Spleen (tissue), 11 donors: ENCODE results near the gene TBC1D16. TPM values are rescaled to one million over a fixed set of nuclear protein-coding genes. Genes with fewer than 3 reads are reported as not detected.

Experiments
- DNase-seq: peaks from one replicate; pipeline ENCODE4 v3.0.0-alpha.2; 2020
- H3K27ac ChIP-seq, 8 donors: fragments of 200-600 bp; sonication (generic) in 7 of 8; 1 replicate in 4 of 8; 2 replicates in 4 of 8; pipeline versions ENCODE4 v1.5.0 to v1.8.0; 2016 to 2021; ENCODE audit warnings: inconsistent platforms in 4 of 8, mild to moderate bottlenecking in 4 of 8, moderate library complexity in 1 of 8
- H3K27me3 ChIP-seq, 7 donors: fragments of 200-600 bp; sonication (generic) in 6 of 7; replicated peaks in 1 of 7; 1 replicate in 4 of 7; 2 replicates in 3 of 7; pipeline versions ENCODE4 v1.5.0 to v1.8.0; 2016 to 2021; ENCODE audit warnings: inconsistent platforms in 3 of 7, mild to moderate bottlenecking in 1 of 7
- H3K36me3 ChIP-seq, 6 donors: fragments of 200-600 bp; sonication (generic) in 5 of 6; 1 replicate in 4 of 6; 2 replicates in 2 of 6; pipeline versions ENCODE4 v1.5.0 to v1.8.0; 2016 to 2021; ENCODE audit warnings: inconsistent platforms in 2 of 6
- H3K4me1 ChIP-seq, 6 donors: fragments of 200-600 bp; sonication (generic) in 5 of 6; 1 replicate in 3 of 6; 2 replicates in 3 of 6; pipeline versions ENCODE4 v1.5.0 to v1.8.0; 2016 to 2021; ENCODE audit warnings: inconsistent platforms in 3 of 6
- H3K4me3 ChIP-seq, 8 donors: fragments of 200-600 bp; sonication (generic) in 7 of 8; 1 replicate in 4 of 8; 2 replicates in 4 of 8; pipeline versions ENCODE4 v1.5.0 to v1.8.0; 2016 to 2021; ENCODE audit warnings: inconsistent platforms in 4 of 8, mild to moderate bottlenecking in 4 of 8, moderate library complexity in 2 of 8
- H3K9me3 ChIP-seq, 8 donors: fragments of 200-600 bp; sonication (generic) in 7 of 8; 1 replicate in 4 of 8; 2 replicates in 4 of 8; pipeline versions ENCODE4 v1.5.0 to v1.8.0; 2016 to 2021; ENCODE audit warnings: inconsistent platforms in 4 of 8
- POLR2A ChIP-seq, 3 donors: fragments of 450-650 bp; IDR thresholded peaks; one replicate each; pipeline ENCODE4 v1.5.1; 2017; ENCODE audit warnings: antibody characterized with exemption in 3 of 3, mild to moderate bottlenecking in 1 of 3
- POLR2AphosphoS5 ChIP-seq, 3 donors: sonication (generic); formaldehyde crosslinking; IDR thresholded peaks; one replicate each; pipeline ENCODE4 v1.5.1; 2017; ENCODE audit warnings: antibody characterized with exemption in 3 of 3
- WGBS, 5 donors: extraction: QIAGEN DNeasy Blood & Tissue Kit in 3 of 5; methylation state at CpG; one replicate each; pipeline versions ENCODE4 v1.1.5 to v1.1.7; 2013 to 2018; 5-methylcytosine and 5-hydroxymethylcytosine counted together
- intact Hi-C: fragments of 100-400 bp; cut with DNase I; formaldehyde crosslinking; loops from one replicate; pipeline ENCODE4 v1.15.0; 2023; ENCODE audit warnings: low total_unique reads
- polyA plus RNA-seq, 3 donors: library from polyadenylated mRNA; stranded (reverse); fragments of 200-250 nt; gene quantifications; one replicate each; pipeline ENCODE4 v1.2.1, GENCODE V29; 2013
- total RNA-seq, 7 donors: library from RNA; depleted of rRNA in 3 of 7; stranded (reverse); fragments of >200 nt in 3 of 7; fragmentation: NEBNext Ultra II Directional in 4 of 7; extraction: Animal tissue kit (Norgen Biotek cat#: 25700) in 4 of 7; gene quantifications; one replicate each; pipeline versions ENCODE4 v1.1.0 to v1.2.1, GENCODE V29; 2016 to 2021
- TF ChIP-seq, protein P1 (sequence below), 11 experiments: fragments of 200-600 bp in 7 of 11; fragments of 450-650 bp in 4 of 11; sonication (generic) in 4 of 11; IDR thresholded peaks in 8 of 11; conservative IDR thresholded peaks in 3 of 11; 1 replicate in 7 of 11; 2 replicates in 4 of 11; pipeline versions ENCODE4 v1.4.0 to v1.8.0; 2016 to 2021; ENCODE audit warnings: antibody characterized with exemption in 11 of 11, inconsistent platforms in 4 of 11, mild to moderate bottlenecking in 1 of 11
- donor health status: healthy with polysubstance abuse.
- donor health status: DM: no; HTN: no; CAD: no; lungs with moderate emphysema.
- donor health status: DM: no; HTN: no; CAD: no.
- donor health status: Bipolar disorder and iron deficiency.
- donor health status: healthy.
- donor health status: DM: no; HTN: no; CAD: no.
- donor health status: DM: yes; HTN: yes; CAD: no.

The TBC1D16 gene
- total and polyA plus RNA-seq, 10 donors: 1.3 to 33.6 (median 15.7) TPM

DNA sequence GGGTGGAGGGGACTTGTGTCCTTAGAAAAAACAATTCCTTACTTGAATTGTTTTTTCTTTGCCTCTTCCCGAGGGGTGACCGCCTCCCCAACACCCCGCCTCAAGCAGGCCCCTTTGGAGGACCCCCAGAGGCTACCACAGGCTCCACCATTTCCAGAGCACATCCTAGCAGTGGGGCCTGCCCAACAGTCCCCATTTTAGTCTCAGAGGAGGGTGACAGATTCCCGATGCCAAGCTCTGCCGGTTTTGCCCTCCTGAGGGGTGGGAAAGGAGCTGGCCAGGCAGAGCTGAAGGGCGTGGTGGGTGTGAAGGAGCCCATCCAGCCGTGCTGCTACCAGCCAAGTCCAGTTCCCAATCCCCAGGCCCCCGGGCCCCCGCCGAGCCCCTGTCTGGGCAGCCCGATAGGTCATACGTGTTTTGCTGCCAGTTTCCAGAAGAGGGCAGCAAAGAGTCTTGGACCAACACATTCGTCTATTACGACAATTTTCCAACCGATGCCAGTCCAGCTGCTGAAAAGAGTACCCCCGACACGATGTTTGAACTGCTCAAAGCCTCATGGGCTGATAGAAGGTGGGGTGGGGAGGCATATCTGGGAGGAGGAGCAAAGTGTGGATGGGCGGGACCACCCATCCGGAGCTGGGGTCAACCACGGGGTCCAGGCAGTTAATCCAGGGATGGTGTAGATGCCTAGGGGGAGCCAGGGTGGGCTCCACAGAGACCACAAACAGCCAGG lies 46.9 kb upstream of the TBC1D16 start:
- Histone ChIP-seq H3K4me3 (peak overlapping the region in 1 of 8 donors; percentile 39), H3K9me3 (no peaks in the 10 kb centered on the region), H3K27ac (no peak overlapping the region), H3K36me3 (no peaks in the 10 kb centered on the region), H3K27me3 (peaks cover 0 to 9% (median 0%) of the 10 kb centered on the region in 7 donors), H3K4me1 (peaks cover 0 to 10% (median 6%) of the 10 kb centered on the region in 6 donors)
- WGBS, 5 donors: 28 to 38% (median 29%) methylated on average over 17 to 20 of the region's 20 CpGs
- no peak for TF ChIP-seq POLR2A (IDR thresholded peaks at IDR 0.05)
- peak in 2 of 3 donors; percentile 17 to 27 for TF ChIP-seq POLR2AphosphoS5 (IDR thresholded peaks at IDR 0.05)
- TF ChIP-seq, protein P1, sequence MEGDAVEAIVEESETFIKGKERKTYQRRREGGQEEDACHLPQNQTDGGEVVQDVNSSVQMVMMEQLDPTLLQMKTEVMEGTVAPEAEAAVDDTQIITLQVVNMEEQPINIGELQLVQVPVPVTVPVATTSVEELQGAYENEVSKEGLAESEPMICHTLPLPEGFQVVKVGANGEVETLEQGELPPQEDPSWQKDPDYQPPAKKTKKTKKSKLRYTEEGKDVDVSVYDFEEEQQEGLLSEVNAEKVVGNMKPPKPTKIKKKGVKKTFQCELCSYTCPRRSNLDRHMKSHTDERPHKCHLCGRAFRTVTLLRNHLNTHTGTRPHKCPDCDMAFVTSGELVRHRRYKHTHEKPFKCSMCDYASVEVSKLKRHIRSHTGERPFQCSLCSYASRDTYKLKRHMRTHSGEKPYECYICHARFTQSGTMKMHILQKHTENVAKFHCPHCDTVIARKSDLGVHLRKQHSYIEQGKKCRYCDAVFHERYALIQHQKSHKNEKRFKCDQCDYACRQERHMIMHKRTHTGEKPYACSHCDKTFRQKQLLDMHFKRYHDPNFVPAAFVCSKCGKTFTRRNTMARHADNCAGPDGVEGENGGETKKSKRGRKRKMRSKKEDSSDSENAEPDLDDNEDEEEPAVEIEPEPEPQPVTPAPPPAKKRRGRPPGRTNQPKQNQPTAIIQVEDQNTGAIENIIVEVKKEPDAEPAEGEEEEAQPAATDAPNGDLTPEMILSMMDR (IDR thresholded peaks at IDR 0.05 in 8 of 11, conservative IDR thresholded peaks at IDR 0.05 in 3 of 11): peak; percentile 48 to 88 (median 78)
- DNase-seq: peak; percentile 64
- intact Hi-C loops: no loop called here

DNA sequence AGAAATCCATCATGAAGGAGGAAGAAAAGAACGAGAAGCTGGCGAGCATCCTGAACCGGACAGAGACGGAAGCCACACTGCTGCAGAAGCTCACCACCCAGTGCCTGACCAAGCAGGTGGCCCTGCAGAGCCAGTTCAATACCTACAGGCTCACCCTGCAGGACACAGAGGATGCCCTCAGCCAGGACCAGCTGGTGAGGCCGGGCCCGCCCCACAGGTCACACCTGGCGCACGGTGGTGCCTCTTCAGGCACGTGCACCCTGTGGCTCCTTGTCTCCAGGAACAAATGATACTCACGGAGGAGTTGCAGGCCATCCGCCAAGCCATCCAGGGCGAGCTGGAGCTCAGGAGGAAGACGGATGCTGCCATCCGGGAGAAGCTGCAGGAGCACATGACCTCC lies 45.9 kb upstream of the TBC1D16 start:
- intact Hi-C loops: no loop called here
- peaks cover 0 to 8% (median 0%) of the 10 kb centered on the region in 7 donors for H3K27me3 ChIP-seq
- 87 to 97% (median 95%) methylated on average over 4 to 14 of the region's 14 CpGs for WGBS, 5 donors
- no peak for TF ChIP-seq POLR2A (IDR thresholded peaks at IDR 0.05)
- no peak for TF ChIP-seq POLR2AphosphoS5 (IDR thresholded peaks at IDR 0.05)
- TF ChIP-seq, protein P1 (IDR thresholded peaks at IDR 0.05 in 8 of 11, conservative IDR thresholded peaks at IDR 0.05 in 3 of 11): no peak
- peak; percentile 67 for DNase-seq
- no peaks in the 10 kb centered on the region for H3K9me3 ChIP-seq
- H3K36me3 ChIP-seq: no peaks in the 10 kb centered on the region
- no peak overlapping the region for H3K4me3 ChIP-seq
- no peak overlapping the region for H3K27ac ChIP-seq
- H3K4me1 ChIP-seq: peaks cover 0 to 10% (median 6%) of the 10 kb centered on the region in 6 donors

DNA sequence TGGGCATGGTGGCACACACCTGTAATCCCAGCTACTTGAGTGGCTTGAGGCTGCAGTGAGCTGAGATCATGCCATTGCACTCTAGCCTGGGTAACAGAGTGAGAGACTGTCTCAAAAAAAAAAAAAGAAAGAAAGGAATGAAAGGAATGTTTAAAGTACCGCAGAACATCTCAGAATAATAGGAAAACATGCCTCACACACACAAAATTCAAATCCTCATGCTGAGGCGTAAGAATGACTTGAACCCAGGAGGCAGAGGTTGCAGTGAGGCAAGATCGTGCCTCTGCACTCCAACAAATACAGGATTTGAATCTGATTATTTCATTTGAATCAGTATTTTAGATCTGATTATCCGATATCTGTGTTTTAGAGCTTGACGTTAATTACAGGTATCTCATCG lies 44.4 kb upstream of the TBC1D16 start:
- no peak overlapping the region for H3K27ac ChIP-seq
- peaks cover 0 to 5% (median 0%) of the 10 kb centered on the region in 7 donors for H3K27me3 ChIP-seq
- no peaks in the 10 kb centered on the region for H3K36me3 ChIP-seq
- peaks cover 0 to 10% (median 6%) of the 10 kb centered on the region in 6 donors for H3K4me1 ChIP-seq
- 81 to 87% (median 84%) methylated on average over 6 of the region's 6 CpGs for WGBS, 5 donors
- no peak for DNase-seq
- intact Hi-C loops: no loop called here
- H3K4me3 ChIP-seq: no peak overlapping the region
- TF ChIP-seq POLR2AphosphoS5 (IDR thresholded peaks at IDR 0.05): no peak
- TF ChIP-seq, protein P1 (IDR thresholded peaks at IDR 0.05 in 8 of 11, conservative IDR thresholded peaks at IDR 0.05 in 3 of 11): no peak
- TF ChIP-seq POLR2A (IDR thresholded peaks at IDR 0.05): no peak
- no peaks in the 10 kb centered on the region for H3K9me3 ChIP-seq

DNA sequence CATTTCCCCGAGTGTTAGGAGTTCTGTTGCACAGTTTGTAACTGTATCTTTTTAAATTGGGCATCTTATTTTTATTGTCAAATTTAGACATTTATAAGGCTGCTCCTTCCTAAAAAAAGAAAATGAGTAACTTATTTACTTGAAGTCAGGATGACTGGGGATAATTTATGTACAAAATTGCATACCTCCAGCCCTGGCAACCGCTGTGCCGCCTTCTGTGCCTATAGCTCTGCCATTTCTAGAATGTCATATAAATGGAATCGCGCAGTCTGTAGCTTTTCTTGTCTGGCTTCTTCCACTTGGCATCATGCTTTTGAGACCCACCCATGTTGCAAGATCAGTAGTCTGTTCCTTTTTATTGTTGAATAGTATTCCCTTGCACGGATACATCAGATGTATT lies 36.7 kb upstream of the TBC1D16 start:
- 81 to 98% (median 92%) methylated on average over 6 of the region's 6 CpGs for WGBS, 5 donors
- Histone ChIP-seq H3K27me3 (peaks cover 0 to 8% (median 0%) of the 10 kb centered on the region in 7 donors), H3K27ac (peak overlapping the region in 3 of 8 donors; percentile 87 to 94 (median 91)), H3K9me3 (no peaks in the 10 kb centered on the region), H3K4me3 (no peak overlapping the region), H3K36me3 (no peaks in the 10 kb centered on the region), H3K4me1 (peaks cover 4 to 50% (median 27%) of the 10 kb centered on the region in 6 donors)
- TF ChIP-seq POLR2A (IDR thresholded peaks at IDR 0.05) (no peak), POLR2AphosphoS5 (IDR thresholded peaks at IDR 0.05) (no peak)
- TF ChIP-seq, protein P1 (IDR thresholded peaks at IDR 0.05 in 8 of 11, conservative IDR thresholded peaks at IDR 0.05 in 3 of 11): no peak
- DNase-seq: no peak
- intact Hi-C loops: no loop called here
